NCI-H1417 (cell line): ENCODE measurements around the gene CPT1A.

Experiments used
- DNase-seq, 3 experiments: peaks; one replicate each; lab custom pipeline; 2025; lab: John Stamatoyannopoulos, UW

CPT1A gene

GRCh38 chr11:68854273-68854958, 12.7 kb upstream of the CPT1A start:
- DNase-seq: no peak

DNA sequence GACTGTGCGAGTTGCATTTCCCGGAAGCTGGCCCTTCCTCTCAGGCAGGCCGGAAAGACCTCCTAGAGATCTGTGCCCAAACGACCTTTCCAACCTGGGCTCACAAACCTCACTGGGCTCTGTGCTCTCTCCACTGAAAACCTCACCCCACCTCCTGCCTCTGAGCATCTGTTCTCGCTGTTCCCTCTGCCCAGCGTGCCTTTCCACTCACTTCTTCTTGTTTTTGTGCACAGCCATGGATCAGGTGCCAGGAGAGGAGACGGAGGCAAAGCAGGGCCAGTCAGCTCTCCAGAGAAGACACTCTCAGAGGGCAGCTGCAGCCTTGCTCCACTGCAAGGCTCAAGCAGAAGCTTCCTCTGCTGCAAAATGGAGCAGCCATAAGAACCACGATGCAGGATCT, 10.9 kb upstream of the CPT1A start:
- no peak for DNase-seq

- no peak for DNase-seq
Measured at GRCh38 chr11:68848429-68848828, 6.7 kb upstream of the CPT1A start.

DNA sequence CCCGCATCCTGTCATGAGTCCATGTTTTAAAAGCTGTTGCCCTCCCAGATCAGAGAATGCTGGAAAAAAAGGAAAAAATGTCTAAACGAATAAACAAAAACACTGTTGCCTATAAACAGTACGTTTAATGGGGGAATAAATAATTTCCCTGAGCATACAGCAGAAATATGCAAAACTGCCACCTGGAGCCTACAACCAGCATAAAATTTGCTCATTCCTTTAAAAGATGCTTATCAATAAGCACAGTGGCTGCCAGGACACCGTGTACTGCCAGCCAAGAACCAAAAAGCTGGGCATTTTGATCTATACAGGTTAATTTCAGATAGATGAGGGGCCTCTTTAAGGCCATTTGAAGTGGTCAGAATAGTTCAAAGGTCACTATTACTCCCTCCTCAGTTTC, 5.7 kb upstream of the CPT1A start:
- DNase-seq: no peak

GRCh38 chr11:68845351-68846002, 3.8 kb upstream of the CPT1A start:
- DNase-seq: no peak

GRCh38 chr11:68844801-68845200, 3.1 kb upstream of the CPT1A start:
- DNase-seq: no peak

GRCh38 chr11:68844376-68844775, 2.7 kb upstream of the CPT1A start:
- no peak for DNase-seq

DNA sequence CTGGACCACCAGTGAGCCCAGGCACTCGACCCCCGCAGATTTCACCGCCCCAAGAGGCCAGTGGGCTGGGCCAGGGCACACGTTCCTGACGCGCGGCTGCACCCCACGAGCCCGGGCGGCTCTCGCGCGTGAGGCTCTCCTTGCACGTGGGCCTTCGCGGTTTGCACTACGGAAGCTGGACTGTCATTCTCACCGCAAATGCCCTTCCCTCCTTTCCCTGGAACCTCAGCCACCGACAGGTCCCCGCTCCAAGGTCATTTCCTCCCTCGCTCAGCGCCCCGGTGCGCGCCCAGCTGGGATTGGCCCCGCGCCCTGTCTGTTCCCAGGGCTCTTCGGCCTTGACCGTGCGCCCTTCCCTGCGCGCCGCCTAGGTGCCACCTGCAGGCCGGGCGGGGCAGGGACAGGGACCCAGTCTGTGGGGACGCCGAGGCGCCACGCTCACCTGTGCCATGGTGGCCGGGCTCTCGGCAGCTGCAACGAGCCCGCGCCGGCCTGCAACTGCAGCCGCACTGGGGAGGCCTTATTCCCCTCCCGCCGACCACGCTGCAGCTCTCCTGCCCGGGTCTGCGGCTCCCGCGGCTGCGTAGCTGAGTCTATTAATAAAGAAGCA, 2.1 kb upstream of the CPT1A start:
- peak; percentile 80 to 95 (median 94) for DNase-seq

- DNase-seq: peak in 1 of 3 experiments; percentile 43
Measured at GRCh38 chr11:68843052-68843561, 1.4 kb upstream of the CPT1A start.

DNA sequence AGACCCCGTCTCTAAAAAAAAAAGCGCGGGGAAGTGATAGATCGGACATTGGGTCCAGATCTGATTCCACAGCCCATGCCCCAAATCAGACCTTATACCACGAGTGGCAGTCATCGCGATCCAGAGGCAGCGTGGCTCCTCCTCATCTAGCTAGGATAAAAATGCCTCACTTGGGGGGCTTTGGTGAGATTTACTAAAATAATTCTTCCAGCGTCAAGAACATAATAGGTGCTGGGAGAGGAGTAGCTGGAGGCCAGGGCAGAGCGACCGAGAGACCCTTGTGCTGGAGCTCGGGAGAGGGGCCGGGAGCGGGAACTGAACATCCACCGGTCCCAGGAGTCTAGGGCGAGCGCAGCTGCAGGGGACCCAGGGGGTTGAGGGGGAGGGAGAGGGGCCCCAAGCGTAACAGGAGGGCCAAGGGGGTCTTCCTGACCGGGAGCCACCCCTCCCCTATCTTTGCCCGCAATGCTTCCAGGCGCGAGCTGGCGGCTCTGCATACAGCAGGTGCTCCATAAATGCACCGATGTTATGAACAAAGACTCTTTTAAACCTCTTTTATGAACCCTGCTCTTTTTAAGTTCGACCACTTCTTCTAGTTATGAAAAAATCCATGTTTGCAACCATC, 823 bp upstream of the CPT1A start:
- DNase-seq: no peak

- peak; percentile 24 to 69 (median 66) for DNase-seq
Measured at GRCh38 chr11:68840661-68841653, 759 bp downstream of the CPT1A start.

DNA sequence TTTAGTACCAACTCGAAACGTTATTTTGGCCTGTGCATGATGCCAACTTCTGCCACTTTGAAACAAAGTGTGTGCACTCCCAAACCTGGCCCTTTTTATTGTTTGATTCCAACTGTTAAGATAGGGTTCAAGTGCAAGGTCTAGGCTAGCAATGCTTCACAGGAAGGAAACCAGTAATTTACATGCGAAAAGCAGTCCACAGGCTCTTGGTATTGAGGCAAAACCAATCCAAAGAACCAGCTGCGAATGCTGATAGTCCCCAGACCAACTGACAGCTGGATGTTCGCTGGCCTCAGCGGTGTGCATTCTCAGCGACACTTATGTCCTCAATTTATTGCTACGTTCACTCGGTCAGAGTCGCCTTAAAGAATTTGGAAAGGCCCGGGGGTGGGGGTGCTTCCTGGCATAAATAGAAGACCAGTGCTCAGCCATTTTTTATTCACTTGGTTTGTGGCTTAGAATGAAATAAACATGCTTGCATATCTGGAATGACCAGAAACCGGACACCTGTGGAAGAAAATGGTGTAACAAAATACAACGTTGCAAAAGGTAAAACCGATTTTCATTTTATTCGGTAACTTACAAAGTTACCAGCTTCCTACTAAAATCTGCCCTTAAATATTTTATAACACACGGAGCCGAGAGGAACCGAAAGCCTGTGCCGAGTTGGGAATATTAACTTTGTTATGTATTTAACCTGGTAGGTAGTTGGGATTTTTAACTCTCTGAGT, 1.6 kb downstream of the CPT1A start:
- peak; percentile 25 to 69 (median 48) for DNase-seq

- peak; percentile 92 to 98 (median 96) for DNase-seq
Measured at GRCh38 chr11:68839054-68839865, 2.5 kb downstream of the CPT1A start.

GRCh38 chr11:68838572-68838964, 3.1 kb downstream of the CPT1A start:
- peak in 1 of 3 experiments; percentile 40 for DNase-seq

DNA sequence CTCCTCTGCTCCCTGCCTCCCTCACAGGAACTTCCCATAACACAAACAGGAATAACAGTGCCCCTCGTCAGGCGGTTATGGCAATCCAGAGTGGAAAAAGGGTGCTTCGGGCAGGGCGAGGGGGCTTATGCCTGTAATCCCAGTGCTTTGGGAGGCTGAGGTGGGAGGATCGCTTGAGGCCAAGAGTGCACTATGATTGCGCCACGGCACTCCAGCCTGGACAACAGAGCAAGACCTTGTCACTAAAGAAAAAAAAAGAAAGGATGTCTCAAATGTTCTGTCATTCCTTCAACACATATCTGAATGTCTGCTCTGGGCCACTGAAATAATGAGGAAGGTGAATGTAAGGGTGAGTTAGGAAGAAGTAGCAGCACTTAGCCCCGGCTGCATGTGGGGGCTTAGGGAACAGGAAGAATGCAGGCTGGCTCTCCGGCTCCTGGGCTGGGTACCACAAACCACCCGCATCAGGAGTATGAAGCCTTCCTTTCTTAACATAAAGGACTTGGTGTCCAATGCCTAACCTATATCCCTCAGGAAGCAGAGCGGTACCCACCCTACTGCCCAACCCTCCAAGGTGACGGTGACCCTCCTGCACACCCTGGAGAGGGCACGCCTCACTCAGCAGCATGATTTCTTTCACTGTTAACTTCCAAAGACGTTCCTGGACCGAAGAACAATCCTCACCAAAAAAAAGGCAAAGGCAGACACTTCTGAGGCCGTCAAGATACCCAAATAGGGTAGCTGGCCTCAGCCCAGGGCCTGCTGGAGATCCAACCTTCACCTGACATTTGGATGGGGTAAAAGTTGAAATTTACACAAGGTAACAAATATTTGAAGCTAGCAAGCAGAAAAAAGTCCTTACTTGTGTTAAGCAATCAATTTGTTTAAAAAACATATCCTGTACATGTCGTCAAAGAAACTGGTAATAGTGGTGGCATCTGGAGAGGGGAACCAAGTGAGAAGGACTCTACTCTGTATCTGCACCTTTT, 3.8 kb downstream of the CPT1A start:
- DNase-seq: no peak

- no peak for DNase-seq
Measured at GRCh38 chr11:68835749-68836148, 6.0 kb downstream of the CPT1A start.

DNA sequence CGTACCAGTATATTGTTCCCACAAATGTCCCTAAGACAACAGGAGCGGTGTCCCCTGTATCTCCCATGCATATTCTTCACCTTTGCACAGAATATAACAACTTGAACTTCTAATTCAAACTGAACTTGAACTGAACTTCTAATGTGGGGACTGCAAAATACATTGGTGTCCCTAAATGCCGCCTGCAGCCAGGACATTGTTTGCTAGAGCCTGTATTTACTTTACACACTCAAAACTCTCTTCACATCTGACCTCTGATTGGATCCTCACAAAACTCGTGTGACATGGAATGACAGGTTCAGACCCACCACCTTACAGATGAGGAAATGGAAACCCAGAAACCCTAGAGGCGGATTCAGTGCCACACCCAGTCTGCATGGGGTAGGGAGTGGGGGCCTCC, 6.4 kb downstream of the CPT1A start:
- no peak for DNase-seq

- DNase-seq: no peak
Measured at GRCh38 chr11:68832476-68833181, 9.1 kb downstream of the CPT1A start.
